SK-N-SH (cell line): Measurements from ENCODE around the gene SNX32. TPM values are rescaled to one million over a fixed set of nuclear protein-coding genes. Genes with fewer than 3 reads are reported as not detected.

Experiments used
- CTCF ChIA-PET: fragments of 300-600, 350-600 bp; formaldehyde crosslinking; extraction: SDS; loops from one replicate; lab custom pipeline; 2021; lab: Yijun Ruan, JAX
- POLR2A ChIA-PET: fragments of 350-600 bp; sonication (Branson Sonifier 250); formaldehyde crosslinking; extraction: SDS; loops from one replicate; lab custom pipeline; 2020; ENCODE audit warnings: antibody characterized with exemption, inconsistent platforms; lab: Yijun Ruan, JAX
- DNase-seq: peaks from one replicate; pipeline ENCODE4 v3.0.0; 2012
- H2AFZ ChIP-seq: fragments of 200-600 bp; sonication (generic); 2 replicates; pipeline ENCODE4 v1.8.1; 2016; ENCODE audit warnings: antibody characterized with exemption, mild to moderate bottlenecking, low read depth
- H3F3A ChIP-seq: fragments of 200-600 bp; sonication (generic); replicated peaks from 2 replicates; pipeline ENCODE3; 2016; ENCODE audit warnings: antibody characterized with exemption, mild to moderate bottlenecking; ENCODE audit not compliant: insufficient read depth
- H3K27ac ChIP-seq, 2 experiments: fragments of 200-500 bp in 1 of 2; fragments of 200-600 bp in 1 of 2; sonication (Bioruptor generic) in 1 of 2; sonication (generic), shearing (Covaris generic) in 1 of 2; 2 replicates each; pipeline versions ENCODE4 v1.5.1 to v1.6.1; 2014 to 2016; ENCODE audit warnings: low read depth in 2 of 2, inconsistent platforms in 1 of 2, low read length in 1 of 2, mild to moderate bottlenecking in 1 of 2, mixed read lengths in 1 of 2
- H3K27me3 ChIP-seq: fragments of 200-600 bp; sonication (generic), shearing (Covaris generic); 2 replicates; pipeline ENCODE4 v1.6.1; 2016; ENCODE audit warnings: mixed run types; ENCODE audit not compliant: insufficient read depth
- H3K36me3 ChIP-seq, 2 experiments: fragments of 200-500 bp in 1 of 2; fragments of 200-600 bp in 1 of 2; sonication (Bioruptor generic) in 1 of 2; sonication (generic) in 1 of 2; replicated peaks in 1 of 2; 2 replicates each; pipeline versions ENCODE3 to v1.5.1; 2014 to 2016; ENCODE audit warnings: low read length in 1 of 2, mild to moderate bottlenecking in 1 of 2; ENCODE audit not compliant: insufficient read depth in 2 of 2, control insufficient read depth in 1 of 2
- H3K4me1 ChIP-seq, 2 experiments: fragments of 200-500 bp in 1 of 2; fragments of 200-600 bp in 1 of 2; sonication (Bioruptor generic) in 1 of 2; sonication (generic), shearing (Covaris generic) in 1 of 2; 2 replicates each; pipeline versions ENCODE4 v1.5.1 to v1.6.1; 2014 to 2016; ENCODE audit warnings: low read depth in 1 of 2, low read length in 1 of 2, mixed run types in 1 of 2; ENCODE audit not compliant: insufficient read depth in 2 of 2, control insufficient read depth in 1 of 2
- H3K4me2 ChIP-seq: fragments of 200-600 bp; sonication (generic), shearing (Covaris generic); 2 replicates; pipeline ENCODE4 v1.6.1; 2017; ENCODE audit warnings: mixed run types
- H3K4me3 ChIP-seq, 2 experiments: fragments of 200-500 bp in 1 of 2; fragments of 200-600 bp in 1 of 2; sonication (Bioruptor generic) in 1 of 2; sonication (generic), shearing (Covaris generic) in 1 of 2; 2 replicates each; pipeline versions ENCODE4 v1.5.1 to v1.8.1; 2014 to 2016; ENCODE audit warnings: low read depth in 2 of 2, inconsistent platforms in 1 of 2, low read length in 1 of 2, mild to moderate bottlenecking in 1 of 2, mixed read lengths in 1 of 2, moderate library complexity in 1 of 2
- H3K79me2 ChIP-seq: fragments of 200-600 bp; sonication (generic); 2 replicates; pipeline ENCODE4 v1.8.1; 2017; ENCODE audit warnings: mild to moderate bottlenecking; ENCODE audit not compliant: insufficient read depth
- H3K9ac ChIP-seq: fragments of 200-600 bp; sonication (generic); 2 replicates; pipeline ENCODE4 v1.6.1; 2017; ENCODE audit warnings: mixed run types
- H3K9me2 ChIP-seq: fragments of 200-600 bp; sonication (generic); 2 replicates; pipeline ENCODE4 v1.6.1; 2017; ENCODE audit warnings: mixed run types
- H3K9me3 ChIP-seq: fragments of 200-600 bp; sonication (generic); 2 replicates; pipeline ENCODE4 v1.6.1; 2017; ENCODE audit warnings: mixed run types, mild to moderate bottlenecking, moderate library complexity
- H4K20me1 ChIP-seq: fragments of 200-600 bp; sonication (generic); 2 replicates; pipeline ENCODE4 v1.6.1; 2017; ENCODE audit warnings: mild to moderate bottlenecking, mixed run types; ENCODE audit not compliant: insufficient read depth
- EZH2phosphoT487 ChIP-seq: fragments of 200-600 bp; sonication (generic); IDR thresholded peaks from 2 replicates; pipeline ENCODE4 v1.6.1; 2017; ENCODE audit warnings: low read depth, mixed run types, mild to moderate bottlenecking, antibody characterized with exemption, moderate library complexity, borderline replicate concordance
- FOXJ3 ChIP-seq: sonication (generic); formaldehyde crosslinking; IDR thresholded peaks from 2 replicates; pipeline ENCODE4 v1.5.1; 2020; ENCODE audit warnings: mild to moderate bottlenecking, missing genetic modification reagents
- GABPA ChIP-seq: IDR thresholded peaks from 2 replicates; pipeline ENCODE4 v1.4.0; 2012; ENCODE audit warnings: low read depth, mild to moderate bottlenecking
- JUND ChIP-seq: IDR thresholded peaks from 2 replicates; pipeline ENCODE4 v1.4.0; 2012
- MAX ChIP-seq: IDR thresholded peaks from 2 replicates; pipeline ENCODE4 v1.4.0; 2012; ENCODE audit warnings: low read depth
- NFIC ChIP-seq: IDR thresholded peaks from 2 replicates; pipeline ENCODE4 v1.4.0; 2012; ENCODE audit warnings: borderline replicate concordance
- NRF1 ChIP-seq: IDR thresholded peaks from 2 replicates; pipeline ENCODE4 v1.6.1; 2012; ENCODE audit warnings: low read depth, mild to moderate bottlenecking, low read length
- POLR2AphosphoS5 ChIP-seq: IDR thresholded peaks from 2 replicates; pipeline ENCODE4 v1.6.1; 2012; ENCODE audit warnings: low read depth, low read length
- RFX5 ChIP-seq: IDR thresholded peaks from 2 replicates; pipeline ENCODE4 v1.6.1; 2012; ENCODE audit warnings: mild to moderate bottlenecking, improper control_type of control experiment, low read length
- RXRA ChIP-seq: IDR thresholded peaks from 2 replicates; pipeline ENCODE4 v1.4.0; 2012; ENCODE audit warnings: low read depth, mild to moderate bottlenecking, borderline replicate concordance
- SIN3A ChIP-seq: IDR thresholded peaks from 2 replicates; pipeline ENCODE4 v1.6.1; 2012; ENCODE audit warnings: low read depth, mild to moderate bottlenecking, low read length, moderate library complexity, borderline replicate concordance
- SMC3 ChIP-seq: IDR thresholded peaks from 2 replicates; pipeline ENCODE4 v1.6.1; 2012; ENCODE audit warnings: low read depth, low read length, improper control_type of control experiment
- USF2 ChIP-seq: fragments of 150-350 bp; IDR thresholded peaks from 2 replicates; pipeline ENCODE4 v1.6.1; 2017; ENCODE audit warnings: antibody characterized with exemption, low read length, low read depth, borderline replicate concordance
- YY1 ChIP-seq: IDR thresholded peaks from 2 replicates; pipeline ENCODE4 v1.4.0; 2012; ENCODE audit warnings: low read depth, mild to moderate bottlenecking
- WGBS: methylation state at CpG from one replicate; pipeline ENCODE4 v1.1.6; 2017; ENCODE audit warnings: low lambda C conversion rate; 5-methylcytosine and 5-hydroxymethylcytosine counted together
- polyA plus RNA-seq, 3 experiments: library from polyadenylated mRNA; depleted of rRNA; stranded (reverse); fragments of >200 nt; gene quantifications; 2 replicates each; pipeline ENCODE4 v1.2.3, GENCODE V29; 2012
- TF ChIP-seq, protein P1 (sequence below): fragments of 200-600 bp; sonication (generic); IDR thresholded peaks from 2 replicates; pipeline ENCODE4 v1.6.1; 2017; ENCODE audit warnings: antibody characterized with exemption, mild to moderate bottlenecking, moderate library complexity
- TF ChIP-seq, protein P2 (sequence below): IDR thresholded peaks from 2 replicates; pipeline ENCODE4 v1.6.1; 2012; ENCODE audit warnings: mild to moderate bottlenecking, low read depth, low read length, moderate library complexity

The SNX32 gene
- polyA plus RNA-seq, 1 of the 3 experiments (the other 2 are of a cell fraction), result 1.0 TPM

GRCh38 chr11:65857500-65857852 is 23.7 kb downstream of the SNX32 start:
- ChIA-PET POLR2A (interaction anchor here (1.0 to 5.0 kb wide), 4 partner anchors 13 to 242 kb away, joined by 3 to 59 read pairs (median 26); partner anchors contain the start of genes CCDC85B, FIBP and PCNX3), CTCF (interaction anchor here (0.9 to 18.4 kb wide), 5 partner anchors 14 to 113 kb away, joined by 3 to 374 read pairs (median 4); partner anchors contain the start of genes CCDC85B, CTSW and FIBP)
- whole genome bisulfite sequencing, result 0% methylated on average over 19 of the region's 49 CpGs
- TF ChIP-seq NRF1 (no peak), GABPA (no peak), SIN3A (peak; percentile 42; the same call in 1 of the 2 replicates)
- TF ChIP-seq, protein P1, sequence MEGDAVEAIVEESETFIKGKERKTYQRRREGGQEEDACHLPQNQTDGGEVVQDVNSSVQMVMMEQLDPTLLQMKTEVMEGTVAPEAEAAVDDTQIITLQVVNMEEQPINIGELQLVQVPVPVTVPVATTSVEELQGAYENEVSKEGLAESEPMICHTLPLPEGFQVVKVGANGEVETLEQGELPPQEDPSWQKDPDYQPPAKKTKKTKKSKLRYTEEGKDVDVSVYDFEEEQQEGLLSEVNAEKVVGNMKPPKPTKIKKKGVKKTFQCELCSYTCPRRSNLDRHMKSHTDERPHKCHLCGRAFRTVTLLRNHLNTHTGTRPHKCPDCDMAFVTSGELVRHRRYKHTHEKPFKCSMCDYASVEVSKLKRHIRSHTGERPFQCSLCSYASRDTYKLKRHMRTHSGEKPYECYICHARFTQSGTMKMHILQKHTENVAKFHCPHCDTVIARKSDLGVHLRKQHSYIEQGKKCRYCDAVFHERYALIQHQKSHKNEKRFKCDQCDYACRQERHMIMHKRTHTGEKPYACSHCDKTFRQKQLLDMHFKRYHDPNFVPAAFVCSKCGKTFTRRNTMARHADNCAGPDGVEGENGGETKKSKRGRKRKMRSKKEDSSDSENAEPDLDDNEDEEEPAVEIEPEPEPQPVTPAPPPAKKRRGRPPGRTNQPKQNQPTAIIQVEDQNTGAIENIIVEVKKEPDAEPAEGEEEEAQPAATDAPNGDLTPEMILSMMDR, result no peak
- Histone ChIP-seq H3K36me3 (peaks cover 42 to 52% of the 10 kb centered on the region in 2 experiments), H3K9me2 (no peaks in the 10 kb centered on the region), H3K4me1 (peaks cover 10 to 33% of the 10 kb centered on the region in 2 experiments), H4K20me1 (peaks cover 51% of the 10 kb centered on the region), H3F3A (peaks cover 60% of the 10 kb centered on the region), H3K27ac (peak overlapping the region; percentile 93 to 97), H3K9ac (peak overlapping the region; percentile 92), H3K4me3 (peak overlapping the region; percentile 97 to 98), H3K27me3 (no peaks in the 10 kb centered on the region), H3K4me2 (peak overlapping the region; percentile 93), H3K9me3 (no peaks in the 10 kb centered on the region), H3K79me2 (peaks cover 65% of the 10 kb centered on the region), H2AFZ (no peak overlapping the region)
- DNase-seq, result no peak

GRCh38 chr11:65857853-65858680 is 24.3 kb downstream of the SNX32 start, which contains the start of gene CFL1:
Gene CFL1, minus strand, starts transcription at chr11:65858180. Its CDS starts 81 bp downstream, at chr11:65858099.
- H4K20me1 ChIP-seq, result peaks cover 45% of the 10 kb centered on the region
- H3K4me2 ChIP-seq, result peak within 1 kb of the TSS; percentile 99
- H3K36me3 ChIP-seq, result peaks cover 43 to 52% of the 10 kb centered on the region in 2 experiments
- no peaks in the 10 kb centered on the region for H3K9me2 ChIP-seq
- H3K27ac ChIP-seq, result peak within 1 kb of the TSS; percentile 93 to 97
- ChIA-PET POLR2A (interaction anchor here (0.6 to 5.0 kb wide), 7 partner anchors 12 to 243 kb away, joined by 3 to 59 read pairs (median 6); partner anchors contain the start of genes CCDC85B, FIBP, PCNX3 and RNASEH2C), CTCF (interaction anchor here (1.1 to 18.4 kb wide), 8 partner anchors 13 to 146 kb away, joined by 3 to 374 read pairs (median 8); partner anchors contain the start of genes CCDC85B, CTSW, EFEMP2 and FIBP)
- no peaks in the 10 kb centered on the region for H3K27me3 ChIP-seq
- peaks cover 10 to 33% of the 10 kb centered on the region in 2 experiments for H3K4me1 ChIP-seq
- no peaks in the 10 kb centered on the region for H3K9me3 ChIP-seq
- peak; percentile 89 for DNase-seq
- H3K9ac ChIP-seq, result peak within 1 kb of the TSS; percentile 92
- H3F3A ChIP-seq, result peaks cover 55% of the 10 kb centered on the region
- WGBS, result 2% methylated on average over 22 of the region's 92 CpGs
- peak within 1 kb of the TSS; percentile 97 to 99 for H3K4me3 ChIP-seq
- H3K79me2 ChIP-seq, result peaks cover 71% of the 10 kb centered on the region
- peak within 1 kb of the TSS; percentile 69 for H2AFZ ChIP-seq
- TF ChIP-seq SMC3 (no peak), MAX (peak; percentile 50; the same call in 1 of the 2 replicates), POLR2AphosphoS5 (peak; percentile 99), RXRA (no peak), YY1 (no peak), USF2 (no peak), JUND (no peak), FOXJ3 (CRISPR knock-in tag) (no peak), RFX5 (no peak), NFIC (no peak), EZH2phosphoT487 (no peak)
- TF ChIP-seq, protein P1, result no peak
- TF ChIP-seq, protein P2, sequence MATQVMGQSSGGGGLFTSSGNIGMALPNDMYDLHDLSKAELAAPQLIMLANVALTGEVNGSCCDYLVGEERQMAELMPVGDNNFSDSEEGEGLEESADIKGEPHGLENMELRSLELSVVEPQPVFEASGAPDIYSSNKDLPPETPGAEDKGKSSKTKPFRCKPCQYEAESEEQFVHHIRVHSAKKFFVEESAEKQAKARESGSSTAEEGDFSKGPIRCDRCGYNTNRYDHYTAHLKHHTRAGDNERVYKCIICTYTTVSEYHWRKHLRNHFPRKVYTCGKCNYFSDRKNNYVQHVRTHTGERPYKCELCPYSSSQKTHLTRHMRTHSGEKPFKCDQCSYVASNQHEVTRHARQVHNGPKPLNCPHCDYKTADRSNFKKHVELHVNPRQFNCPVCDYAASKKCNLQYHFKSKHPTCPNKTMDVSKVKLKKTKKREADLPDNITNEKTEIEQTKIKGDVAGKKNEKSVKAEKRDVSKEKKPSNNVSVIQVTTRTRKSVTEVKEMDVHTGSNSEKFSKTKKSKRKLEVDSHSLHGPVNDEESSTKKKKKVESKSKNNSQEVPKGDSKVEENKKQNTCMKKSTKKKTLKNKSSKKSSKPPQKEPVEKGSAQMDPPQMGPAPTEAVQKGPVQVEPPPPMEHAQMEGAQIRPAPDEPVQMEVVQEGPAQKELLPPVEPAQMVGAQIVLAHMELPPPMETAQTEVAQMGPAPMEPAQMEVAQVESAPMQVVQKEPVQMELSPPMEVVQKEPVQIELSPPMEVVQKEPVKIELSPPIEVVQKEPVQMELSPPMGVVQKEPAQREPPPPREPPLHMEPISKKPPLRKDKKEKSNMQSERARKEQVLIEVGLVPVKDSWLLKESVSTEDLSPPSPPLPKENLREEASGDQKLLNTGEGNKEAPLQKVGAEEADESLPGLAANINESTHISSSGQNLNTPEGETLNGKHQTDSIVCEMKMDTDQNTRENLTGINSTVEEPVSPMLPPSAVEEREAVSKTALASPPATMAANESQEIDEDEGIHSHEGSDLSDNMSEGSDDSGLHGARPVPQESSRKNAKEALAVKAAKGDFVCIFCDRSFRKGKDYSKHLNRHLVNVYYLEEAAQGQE, result peak; percentile 74; the same call in 1 of the 2 replicates
